HG03159 (cell line): ENCODE results near the gene RPUSD1.
A peak's percentile ranks its signal among the peaks of the same experiment; 100 is the strongest.

Source experiments
- ATAC-seq: cut with Tn5 transposase; IDR thresholded peaks from one replicate; pipeline ENCODE4 v1.9.1; 2021; ENCODE audit warnings: mild to moderate bottlenecking, moderate library complexity; ENCODE audit not compliant: unreplicated experiment

RPUSD1 gene

DNA sequence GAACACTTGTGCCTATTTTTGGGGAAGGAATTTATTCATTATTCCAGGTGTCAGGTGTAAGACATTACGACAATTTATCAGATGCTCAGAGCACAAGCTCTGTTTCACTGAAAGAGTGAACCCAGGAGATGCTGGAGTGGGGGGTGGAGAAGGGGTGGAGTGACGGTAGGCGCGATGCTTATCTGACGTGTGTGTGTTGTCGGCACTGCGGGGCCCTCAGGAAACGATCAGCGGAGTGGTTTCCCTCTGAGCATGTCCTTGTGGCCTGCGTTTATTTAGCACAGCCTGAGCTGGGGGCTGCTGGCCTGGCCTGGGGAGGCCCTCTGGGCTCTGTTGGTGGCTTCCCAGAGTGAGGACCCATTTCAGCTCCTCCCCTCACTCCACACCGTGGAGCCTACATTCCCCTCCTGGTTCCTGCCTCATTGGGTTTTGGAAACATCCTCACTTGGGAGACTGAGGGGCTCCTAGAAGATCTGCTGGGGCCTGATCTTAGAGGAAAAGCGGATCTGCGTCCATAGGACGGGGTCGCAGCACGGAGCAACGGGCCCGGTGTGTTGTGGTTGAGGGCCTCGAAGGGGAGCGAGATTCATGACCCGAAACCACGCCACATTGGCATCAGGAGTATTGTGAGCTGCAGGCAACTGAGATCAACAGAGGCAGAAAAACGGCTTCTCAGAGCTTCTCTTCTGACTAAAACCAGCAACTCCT lies 31.3 kb upstream of the RPUSD1 start:
- no peak for ATAC-seq

GRCh38 chr16:818592-818991 lies 30.4 kb upstream of the RPUSD1 start:
- ATAC-seq: no peak

GRCh38 chr16:818132-818531 lies 30.0 kb upstream of the RPUSD1 start:
- ATAC-seq: no peak

- ATAC-seq: no peak
These were observed 29.1 kb upstream of the RPUSD1 start for GRCh38 chr16:817001-817906.

- ATAC-seq: no peak
These were observed 27.7 kb upstream of the RPUSD1 start for GRCh38 chr16:815861-816260.

- no peak for ATAC-seq
These were observed 26.8 kb upstream of the RPUSD1 start for GRCh38 chr16:814974-815373.

DNA sequence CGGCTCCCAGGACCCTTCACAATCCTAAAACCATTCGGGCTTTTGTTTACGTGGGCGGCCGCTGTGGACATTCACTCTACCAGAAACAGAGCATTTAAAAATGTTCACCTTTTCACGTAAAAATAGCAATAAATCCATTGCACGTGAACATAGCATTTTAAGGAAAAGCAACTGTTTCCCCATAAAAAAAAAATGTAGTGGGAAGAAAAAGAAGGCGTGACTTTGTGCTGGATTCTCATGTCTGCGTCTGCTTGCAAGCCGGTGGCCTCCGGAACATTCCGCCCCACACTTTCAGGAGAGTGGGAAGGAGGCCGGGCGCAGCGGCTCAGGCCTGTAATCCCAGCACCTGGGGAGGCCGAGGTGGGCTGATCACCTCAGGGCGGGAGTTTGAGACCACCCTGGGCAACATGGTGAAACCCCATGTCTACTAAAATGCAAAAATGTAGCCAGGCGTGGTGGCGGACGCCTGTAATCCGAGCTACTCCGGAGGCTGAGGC lies 25.8 kb upstream of the RPUSD1 start:
- ATAC-seq: no peak

- no peak for ATAC-seq
These were observed 25.2 kb upstream of the RPUSD1 start for GRCh38 chr16:813204-813915.

- ATAC-seq: no peak
These were observed 19.9 kb upstream of the RPUSD1 start for GRCh38 chr16:808085-808386.

DNA sequence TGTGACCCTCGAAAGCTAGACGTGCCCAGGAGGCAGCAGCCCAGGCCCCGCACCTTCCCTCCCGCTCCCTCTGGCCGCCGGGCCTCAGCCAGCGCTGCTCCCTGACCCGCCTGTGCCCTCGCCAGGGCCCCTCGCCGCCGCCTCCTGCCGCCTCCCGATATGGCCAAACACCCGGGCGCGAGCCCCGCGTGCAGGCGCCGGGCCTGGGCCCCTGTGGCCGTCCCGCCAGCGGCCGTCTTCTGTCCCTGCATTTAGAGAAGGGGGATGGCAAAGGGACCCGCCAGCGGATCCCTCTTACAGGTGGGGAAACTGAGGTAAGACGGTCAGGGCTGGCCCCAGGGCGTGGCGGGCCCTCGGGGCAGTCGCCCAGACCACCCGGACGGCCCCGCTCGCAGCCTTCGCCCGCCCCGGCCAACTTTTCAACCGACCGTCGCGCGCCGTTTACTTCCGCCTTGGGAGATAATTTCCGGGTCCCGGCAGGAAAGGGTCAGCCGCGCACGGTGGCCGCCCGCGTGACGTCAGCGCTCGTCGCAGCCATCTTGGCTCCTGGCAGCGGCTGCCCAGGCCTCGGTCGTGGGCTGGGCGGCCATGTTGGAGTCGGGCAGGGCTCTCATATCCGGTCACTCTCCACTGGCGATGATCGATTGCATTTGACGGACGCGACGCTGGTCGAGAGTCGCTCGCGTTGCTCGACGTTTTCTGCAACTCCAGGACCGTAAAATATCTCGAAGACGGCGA lies 19.3 kb upstream of the RPUSD1 start:
- ATAC-seq: peak; percentile 77

GRCh38 chr16:805474-805873 lies 17.3 kb upstream of the RPUSD1 start:
- no peak for ATAC-seq

DNA sequence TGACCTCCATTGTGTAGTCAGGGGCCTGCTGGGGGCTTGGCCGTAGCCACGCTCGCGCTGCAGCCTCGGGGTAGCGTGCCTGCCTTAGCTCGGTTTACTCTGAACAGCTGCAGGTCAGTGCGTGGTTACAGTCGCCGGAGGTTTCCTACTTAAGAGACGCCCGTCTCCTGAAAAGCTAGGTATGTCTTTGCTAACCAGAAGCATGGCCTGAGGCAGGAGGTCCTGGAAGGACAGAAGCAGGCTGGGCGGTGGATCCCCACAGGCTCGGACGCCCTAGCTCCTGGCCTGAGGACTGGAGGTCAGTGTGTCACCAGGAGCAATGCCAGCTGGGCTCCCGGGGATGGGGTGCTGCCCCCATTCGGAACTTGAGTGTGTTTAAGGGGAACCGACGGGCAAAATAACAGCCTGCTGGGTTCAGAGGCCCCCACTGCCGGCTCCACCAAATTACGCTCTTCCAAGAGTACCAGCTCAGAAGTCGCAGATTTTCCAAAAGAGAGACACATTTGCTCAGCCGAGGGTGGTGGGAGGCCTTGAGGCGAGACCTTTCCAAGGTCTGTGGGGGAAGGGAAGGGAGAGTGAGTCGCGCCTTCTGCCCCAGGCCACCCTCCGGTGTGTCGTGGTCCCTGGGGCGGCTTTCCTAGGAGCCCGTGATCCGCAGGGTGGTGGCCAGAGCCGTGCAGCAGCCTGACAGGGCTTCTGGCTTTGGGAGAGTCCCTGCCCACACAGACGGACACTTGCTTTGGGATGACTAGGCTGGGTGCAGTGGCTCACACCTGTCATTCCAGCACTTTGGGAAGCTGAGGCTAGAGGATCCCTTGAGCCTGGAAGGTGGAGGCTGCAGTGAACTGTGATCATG lies 16.2 kb upstream of the RPUSD1 start:
- no peak for ATAC-seq

DNA sequence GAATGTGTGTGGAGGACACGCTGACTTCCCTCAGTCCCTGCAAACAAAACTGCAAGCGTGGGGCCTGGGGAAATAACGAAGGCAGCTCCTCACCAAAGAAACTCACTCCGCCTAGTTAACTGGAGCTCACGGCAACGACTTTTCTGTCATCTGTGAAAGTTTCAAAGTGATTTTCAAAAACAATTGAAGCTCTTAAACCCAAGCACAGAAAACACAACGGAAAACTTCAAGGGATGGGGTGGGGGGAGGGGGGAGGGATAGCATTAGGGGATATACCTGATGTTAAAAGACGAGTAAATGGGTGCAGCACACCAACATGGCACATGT lies 15.5 kb upstream of the RPUSD1 start:
- no peak for ATAC-seq

- no peak for ATAC-seq
These were observed 15.0 kb upstream of the RPUSD1 start for GRCh38 chr16:802914-803753.

DNA sequence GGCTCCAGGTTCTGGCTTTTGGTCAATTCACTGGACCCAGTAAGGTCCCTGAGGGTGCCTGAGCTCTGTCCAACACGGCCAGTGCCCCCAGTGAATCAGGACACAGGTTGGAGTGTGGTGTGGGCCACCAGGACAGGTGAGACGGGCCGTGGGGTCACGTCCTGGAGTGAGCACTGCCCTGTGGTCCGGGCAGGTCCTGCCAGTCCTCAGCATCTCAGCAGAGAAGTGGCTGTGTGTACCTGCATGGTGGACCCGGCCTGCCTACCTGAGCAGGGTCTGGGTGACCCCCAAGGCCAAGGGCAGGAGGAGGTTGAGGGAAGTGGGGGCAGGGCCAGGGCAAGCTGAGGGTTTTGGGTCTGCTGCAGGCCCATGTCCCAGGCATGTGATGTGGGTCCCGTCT lies 14.3 kb upstream of the RPUSD1 start:
- no peak for ATAC-seq

DNA sequence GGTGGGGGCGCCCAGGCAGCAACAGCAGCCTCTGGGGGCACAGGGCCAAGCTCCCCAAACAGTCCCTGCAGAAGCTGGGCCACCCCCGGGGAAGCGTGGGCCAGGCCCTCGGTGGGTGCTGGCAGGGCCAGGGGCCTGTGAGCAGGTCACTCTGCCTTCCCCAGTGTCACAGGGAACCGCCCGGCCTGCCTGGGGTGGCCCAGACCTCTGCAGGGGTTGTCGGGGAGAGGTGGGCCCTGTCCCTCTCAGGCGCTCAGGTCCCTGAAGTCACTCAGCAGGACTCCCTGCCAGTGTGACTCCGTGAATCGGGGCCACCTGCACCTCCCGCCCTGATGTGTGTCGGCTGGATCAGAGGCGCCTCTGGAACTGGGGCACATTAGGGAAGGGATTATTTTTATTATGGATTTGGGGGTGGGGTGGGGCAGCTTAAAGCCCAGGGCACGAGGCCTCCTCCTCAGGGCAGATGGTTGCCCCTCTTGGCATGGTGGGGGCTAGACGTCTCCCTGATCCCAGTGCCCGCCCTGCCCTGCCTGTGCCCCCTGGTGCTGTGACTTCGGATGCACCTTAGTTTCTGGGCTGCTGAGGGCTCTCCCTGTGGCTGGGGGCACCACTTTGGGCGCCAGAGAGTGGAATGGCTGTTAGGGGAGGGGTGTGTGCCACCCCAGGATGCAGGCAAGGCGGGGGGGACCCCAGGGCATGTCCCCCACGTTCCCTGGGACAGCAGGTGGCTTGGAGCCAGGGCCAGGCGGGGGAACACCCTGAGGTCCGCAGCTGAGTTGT lies 13.6 kb upstream of the RPUSD1 start:
- no peak for ATAC-seq

DNA sequence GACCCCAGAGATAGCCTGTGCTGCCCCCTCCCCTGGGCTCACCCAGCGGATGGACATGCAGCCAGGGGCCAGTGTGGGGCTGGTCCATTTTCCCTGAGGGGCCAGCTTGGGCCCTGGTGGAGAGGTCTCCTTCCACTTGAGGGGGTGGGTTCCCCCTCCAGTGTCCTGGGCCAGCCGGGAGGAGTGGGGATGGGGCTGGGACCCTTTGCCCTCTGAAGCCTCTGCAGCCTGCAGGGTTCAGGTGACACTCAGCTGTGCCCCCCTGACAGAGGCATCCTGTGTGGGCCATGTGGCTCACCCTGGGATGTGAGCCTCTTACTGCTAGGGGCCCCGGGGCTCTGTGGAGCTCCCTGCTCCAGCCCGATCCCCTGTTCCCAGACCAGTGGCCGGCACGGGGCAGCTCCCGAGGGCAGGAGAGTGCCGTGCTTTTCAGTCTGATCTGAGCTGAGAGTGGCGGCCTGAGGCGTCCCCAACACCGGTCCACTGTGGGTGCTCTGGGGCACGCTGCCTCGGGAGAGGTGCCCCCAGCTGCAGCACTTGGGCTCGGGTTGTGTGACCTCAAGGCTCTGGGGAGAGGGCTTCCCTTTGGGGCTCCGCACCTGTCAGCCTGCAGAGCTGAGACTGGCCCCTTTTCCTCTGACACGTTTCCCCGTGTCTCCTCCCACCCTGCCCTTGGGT lies 12.8 kb upstream of the RPUSD1 start:
- ATAC-seq: no peak
